HG03135 (cell line): ENCODE measurements around the gene COQ4.
"Not testable (repeated sequence)": the region's sequence is repeated elsewhere in the genome, so short reads cannot be mapped to it uniquely, and the experiment has no call there.

ENCODE experiments used
- ATAC-seq: cut with Tn5 transposase; IDR thresholded peaks from one replicate; pipeline ENCODE4 v1.9.1; 2021; ENCODE audit warnings: mild to moderate bottlenecking, moderate library complexity; ENCODE audit not compliant: unreplicated experiment

Gene COQ4

GRCh38 chr9:128298535-128299482 lies 23.8 kb upstream of the COQ4 start:
- ATAC-seq = no peak

DNA sequence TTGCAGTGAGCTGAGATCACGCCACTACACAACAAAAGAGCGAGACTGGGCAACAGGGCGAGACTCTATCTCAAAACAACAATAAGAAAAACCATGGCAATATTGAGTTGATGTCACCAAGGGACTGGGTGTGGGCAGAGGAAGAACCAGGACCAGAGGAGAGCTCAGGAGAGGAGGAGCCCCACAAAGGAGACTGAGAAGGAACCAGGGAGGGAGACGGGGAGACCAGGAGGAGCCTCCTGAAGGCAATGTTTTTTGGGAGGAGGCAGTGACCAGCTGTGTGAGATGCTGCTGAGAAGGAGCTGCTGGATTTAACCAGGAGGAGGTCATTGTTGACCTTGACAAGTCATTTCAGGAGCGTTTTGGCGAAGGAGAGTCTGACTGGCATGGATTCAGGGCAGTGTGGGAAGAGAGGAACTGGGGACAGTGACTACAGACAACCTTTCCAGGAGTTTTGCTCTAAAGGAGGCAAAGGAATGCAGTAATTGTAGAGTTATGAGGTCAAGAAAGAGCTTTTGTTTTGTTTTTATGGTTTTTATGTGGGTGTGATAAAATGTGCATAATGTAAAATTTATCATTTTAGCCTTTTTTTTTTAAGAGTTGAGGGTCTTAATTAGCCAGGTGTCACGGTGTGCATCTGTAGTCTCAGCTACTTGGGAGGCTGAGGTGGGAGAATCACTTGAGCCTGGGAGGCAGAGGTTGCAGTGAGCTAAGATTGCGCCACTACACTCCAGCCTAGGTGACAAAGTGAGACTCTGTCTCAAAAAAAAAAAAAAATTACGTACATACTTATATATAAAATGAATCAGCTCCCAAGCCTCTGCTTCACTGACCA lies 18.3 kb upstream of the COQ4 start:
- no peak for ATAC-seq

- no peak for ATAC-seq
Measured at GRCh38 chr9:128304971-128305288, 17.7 kb upstream of the COQ4 start.

GRCh38 chr9:128309551-128309950 lies 13.1 kb upstream of the COQ4 start:
- no peak for ATAC-seq

- no peak for ATAC-seq
Measured at GRCh38 chr9:128310461-128310860, 12.2 kb upstream of the COQ4 start.

GRCh38 chr9:128314697-128315096 lies 7.9 kb upstream of the COQ4 start:
- ATAC-seq = no peak

DNA sequence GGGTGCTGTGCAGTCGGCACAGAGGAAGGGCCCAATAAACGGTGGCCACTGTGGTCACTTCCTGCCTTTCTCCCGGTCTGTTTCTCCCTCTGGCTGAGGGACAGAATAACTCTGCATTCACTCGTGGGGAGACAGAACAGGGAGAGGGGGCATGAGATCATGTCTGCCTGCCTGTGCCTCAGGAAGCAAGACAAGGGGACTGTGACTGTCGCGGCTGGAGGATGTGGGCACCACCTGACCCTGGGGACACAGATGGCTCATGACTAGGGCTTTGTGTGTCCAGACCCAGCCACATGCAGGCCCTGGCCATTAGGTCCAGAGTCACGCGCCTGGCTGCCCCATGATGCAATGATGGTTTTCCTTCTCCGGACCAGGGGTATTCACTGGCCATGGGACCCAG lies 6.2 kb upstream of the COQ4 start:
- no peak for ATAC-seq

GRCh38 chr9:128317629-128318028 lies 5.0 kb upstream of the COQ4 start:
- no peak for ATAC-seq

GRCh38 chr9:128321343-128321742 lies 1.3 kb upstream of the COQ4 start:
- no peak for ATAC-seq

- no peak for ATAC-seq
Measured at GRCh38 chr9:128321879-128322403, 698 bp upstream of the COQ4 start.

DNA sequence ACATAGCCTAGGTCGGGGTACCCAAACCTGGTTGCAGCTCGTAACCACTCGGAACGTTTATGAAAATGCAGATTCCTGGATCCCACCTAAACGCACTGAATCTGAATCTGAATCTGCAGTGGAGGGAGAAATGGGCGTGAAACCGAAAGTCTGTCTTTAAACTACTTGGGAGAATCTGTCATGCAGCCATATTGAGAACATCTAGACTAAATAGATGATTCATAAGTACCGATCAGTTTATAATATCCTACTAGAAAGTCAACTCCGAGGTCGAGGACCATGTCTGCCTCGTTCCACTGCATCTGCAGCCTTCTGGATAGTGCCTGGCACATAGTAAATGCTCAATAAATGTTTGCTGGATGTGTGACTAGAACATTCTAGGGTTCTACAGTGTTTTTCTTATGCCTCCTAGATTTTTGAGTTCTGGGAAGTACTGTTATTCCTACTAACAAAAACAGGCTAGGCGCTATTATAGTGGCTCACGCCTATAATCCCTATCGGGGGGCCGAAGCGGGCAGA lies 632 bp downstream of the COQ4 start:
- no peak for ATAC-seq

DNA sequence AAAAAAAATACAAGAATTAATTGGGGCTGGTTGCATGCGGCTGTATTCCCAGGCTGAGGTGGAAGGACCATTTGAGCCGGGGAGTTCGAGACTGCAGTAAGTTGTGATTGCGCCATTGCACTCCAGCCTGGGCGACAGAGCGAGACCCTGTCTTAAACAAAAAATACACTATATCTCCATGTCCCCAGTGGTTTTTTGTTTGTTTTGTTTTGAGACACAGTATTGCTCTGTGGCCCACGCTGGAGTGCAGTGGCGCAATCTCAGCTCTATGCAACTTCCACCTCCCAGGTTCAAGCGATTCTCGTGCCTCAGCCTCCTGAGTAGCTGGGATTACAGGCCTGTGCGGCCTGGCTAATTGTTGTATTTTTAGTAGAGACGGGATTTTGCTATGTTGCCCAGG lies 1.2 kb downstream of the COQ4 start:
- ATAC-seq = no peak

DNA sequence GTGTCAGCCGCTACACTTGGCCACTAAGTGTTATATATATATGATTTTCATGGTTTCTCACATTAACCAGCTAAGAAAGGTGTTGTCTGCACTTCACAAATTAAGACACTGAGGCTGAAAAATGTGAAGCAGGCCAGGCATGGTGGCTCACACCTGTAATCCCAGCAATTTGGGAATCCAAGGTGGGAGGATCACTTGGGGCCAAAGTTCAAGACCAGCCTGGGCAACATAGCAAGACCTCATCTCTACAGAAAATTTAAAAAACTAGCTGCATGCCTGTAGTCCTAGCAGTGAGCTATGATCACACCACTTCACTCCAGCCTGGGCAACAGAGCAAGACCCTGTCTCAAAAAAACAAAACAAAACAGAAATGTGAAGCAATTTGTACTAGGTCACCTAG lies 1.8 kb downstream of the COQ4 start:
- no peak for ATAC-seq

DNA sequence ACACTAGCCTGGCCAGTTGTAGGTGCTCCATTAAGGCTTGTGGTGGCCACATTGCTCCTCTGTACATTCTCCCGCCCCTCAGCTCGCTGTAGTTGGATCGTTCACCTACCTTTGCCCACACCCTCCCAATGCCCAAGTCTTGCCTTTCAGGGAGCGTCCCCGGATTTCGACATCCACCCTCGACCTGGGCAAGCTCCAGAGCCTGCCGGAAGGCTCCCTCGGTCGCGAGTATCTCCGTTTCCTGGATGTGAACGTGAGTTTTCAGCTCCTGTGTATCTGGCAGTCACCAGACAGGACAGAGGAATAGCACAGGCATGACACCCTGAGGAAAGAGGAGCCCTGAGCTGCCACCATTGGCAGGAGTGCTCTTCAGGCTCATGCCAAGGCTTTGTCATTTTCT lies 3.0 kb downstream of the COQ4 start:
- no peak for ATAC-seq

DNA sequence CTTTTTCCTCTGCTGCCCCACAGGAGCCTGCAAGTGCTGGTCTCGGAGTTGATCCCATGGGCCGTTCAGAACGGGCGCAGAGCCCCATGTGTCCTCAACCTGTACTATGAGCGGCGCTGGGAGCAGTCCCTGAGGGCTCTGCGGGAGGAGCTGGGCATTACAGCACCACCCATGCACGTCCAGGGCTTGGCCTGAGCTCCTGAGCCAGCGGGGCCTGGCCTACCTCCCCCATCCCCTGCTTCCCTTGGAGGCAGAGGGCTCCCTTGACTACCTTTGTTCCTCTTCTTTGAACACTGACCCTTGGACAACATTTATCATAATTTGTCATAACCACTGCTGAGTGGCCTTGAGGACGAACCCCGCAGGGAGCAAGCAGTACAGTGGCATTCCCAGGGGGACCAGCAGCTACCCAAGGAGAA lies 10.8 kb downstream of the COQ4 start:
- no peak for ATAC-seq

DNA sequence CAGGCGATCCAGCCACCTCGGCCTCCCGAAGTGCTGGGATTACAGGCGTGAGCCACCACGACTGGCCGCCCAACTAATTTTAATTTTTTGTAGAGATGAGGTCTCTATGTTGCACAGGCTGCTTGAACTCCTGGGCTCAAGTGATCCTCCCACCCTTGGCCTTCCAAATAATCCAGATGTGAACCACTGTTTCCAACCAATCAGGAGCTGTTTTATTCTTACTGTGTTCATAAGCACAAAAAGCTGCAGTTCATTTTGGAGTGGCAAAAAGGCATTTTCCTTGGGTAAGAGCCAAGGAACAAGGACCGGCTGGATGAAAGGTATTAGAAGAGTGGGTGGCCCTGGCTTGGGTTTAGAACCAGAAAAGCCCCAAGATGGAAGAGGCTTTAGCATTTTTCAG lies 12.5 kb downstream of the COQ4 start:
- ATAC-seq = no peak

DNA sequence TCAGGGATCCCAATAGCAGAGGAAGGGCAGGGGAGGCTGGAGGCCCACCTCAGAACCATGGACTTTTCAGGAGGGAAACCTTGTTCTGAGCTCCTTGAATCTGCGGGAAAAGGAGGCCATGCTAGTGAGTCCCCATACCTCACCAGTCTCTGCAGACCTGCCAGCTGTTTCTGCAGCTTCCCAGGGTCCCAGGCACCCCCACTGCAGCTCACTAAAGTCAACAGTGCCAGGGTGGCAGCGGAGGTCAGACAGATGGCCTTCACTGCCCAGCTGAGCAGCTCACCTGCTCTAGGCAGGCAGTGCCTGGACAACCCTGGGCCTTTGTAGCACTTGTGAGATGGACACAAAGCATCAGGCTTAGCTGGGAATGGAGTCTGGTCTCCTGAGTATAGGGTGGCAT lies 13.3 kb downstream of the COQ4 start:
- ATAC-seq = no peak

- ATAC-seq = no peak
Measured at GRCh38 chr9:128337936-128338335, 15.3 kb downstream of the COQ4 start.

DNA sequence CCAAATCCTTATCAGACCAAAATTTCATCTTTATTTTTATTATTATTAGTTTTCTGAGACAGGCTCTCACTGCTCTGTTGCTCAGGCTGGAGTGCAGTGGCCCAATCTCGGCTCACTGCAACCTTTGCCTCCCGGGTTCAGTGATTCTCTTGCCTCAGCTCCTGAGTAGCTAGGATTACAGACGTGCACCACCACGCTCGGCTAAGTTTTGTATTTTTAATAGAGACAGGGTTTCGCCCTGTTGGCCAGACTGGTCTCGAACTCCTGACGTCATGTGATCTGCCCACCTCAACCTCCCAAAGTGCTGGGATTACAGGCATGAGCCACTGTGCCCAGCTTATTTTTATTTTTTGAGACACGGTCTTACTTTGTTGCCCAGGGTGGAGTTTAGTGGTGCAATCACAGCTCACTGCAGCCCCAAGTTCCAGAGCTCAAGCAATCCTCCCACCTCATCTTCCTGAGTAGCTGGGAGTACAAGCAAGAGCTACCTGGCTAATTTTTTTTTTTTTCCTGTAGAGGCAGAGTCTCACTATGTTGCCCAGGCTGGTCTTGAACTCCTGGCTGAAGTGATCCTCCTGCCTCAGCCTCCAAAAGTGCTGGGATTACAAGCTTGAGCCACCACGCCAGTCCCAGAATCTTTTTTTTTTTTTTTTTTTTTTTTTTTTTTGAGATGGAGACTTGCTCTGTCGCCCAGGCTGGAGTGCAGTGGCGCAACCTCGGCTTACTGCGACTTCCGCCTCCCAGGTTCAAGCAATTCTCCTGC lies 16.4 kb downstream of the COQ4 start:
- not testable (repeated sequence) for ATAC-seq

DNA sequence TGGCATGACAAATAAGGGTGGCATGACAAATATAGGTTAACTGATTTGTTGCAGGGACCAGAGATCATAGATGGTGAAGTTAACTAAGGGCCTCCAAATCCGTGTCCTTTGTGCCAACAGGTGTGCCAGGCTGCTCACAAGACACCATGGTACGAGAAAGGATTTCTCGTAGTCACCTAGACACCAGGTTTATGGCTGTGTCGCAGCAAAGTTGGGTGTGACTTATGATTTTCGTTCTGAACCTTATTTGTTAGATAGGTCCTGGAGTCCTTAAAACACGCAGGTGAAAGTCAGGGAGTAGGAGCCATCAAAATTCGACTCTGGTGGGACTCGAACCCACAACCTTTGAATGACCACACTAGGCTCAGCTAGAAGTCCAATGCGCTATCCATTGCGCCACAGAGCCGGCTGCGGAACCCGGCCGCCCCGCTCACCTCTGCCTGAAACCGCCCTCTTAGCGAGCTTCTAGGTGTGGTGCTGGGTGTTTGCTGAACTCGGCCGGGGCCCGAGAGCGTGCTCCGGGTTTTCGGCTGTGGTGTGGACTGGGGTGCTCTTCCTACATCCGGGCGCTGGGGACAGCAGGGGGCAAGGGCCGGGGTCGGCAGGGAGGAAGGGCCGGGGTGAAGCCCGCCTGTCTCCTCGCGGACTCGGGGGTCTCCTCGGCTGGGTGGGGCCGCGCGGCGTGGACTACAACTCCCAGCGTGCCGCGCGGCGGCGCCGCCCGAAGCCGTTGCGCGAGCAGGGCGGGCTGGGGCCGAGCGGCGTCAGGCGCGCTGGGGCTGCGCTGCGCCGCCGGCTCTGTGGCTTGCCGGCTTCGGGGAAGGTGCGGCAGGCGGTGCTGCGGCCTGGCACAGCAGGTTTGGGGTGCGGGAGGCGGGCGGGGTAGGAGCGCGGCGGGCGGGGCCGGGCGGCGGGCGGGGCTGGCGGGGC lies 17.4 kb downstream of the COQ4 start, which contains the start of gene SLC27A4:
TSS of gene SLC27A4 (plus strand) at position 767 of the 930 bp plus-strand sequence. CDS start 2,606 bp downstream, outside the sequence.
- peak; percentile 81 for ATAC-seq
